Keratinocyte (primary cell): ENCODE measurements around the gene TFEC.

Experiments
- EZH2 ChIP-seq: IDR thresholded peaks from one replicate; pipeline ENCODE4 v1.6.1; 2012; ENCODE audit warnings: inconsistent platforms, mild to moderate bottlenecking, low read length, moderate library complexity
- TF ChIP-seq, protein P1 (sequence below), 3 experiments: IDR thresholded peaks in 1 of 3; conservative IDR thresholded peaks in 1 of 3; optimal IDR thresholded peaks in 1 of 3; 2 replicates in 2 of 3; 3 replicates in 1 of 3; pipeline versions ENCODE3 to v1.5.1; 2011; ENCODE audit warnings: low read length in 3 of 3, mild to moderate bottlenecking in 3 of 3, moderate library complexity in 2 of 3, control low read depth in 1 of 3, inconsistent platforms in 1 of 3; ENCODE audit not compliant: insufficient read depth in 2 of 3; ENCODE audit errors: extremely low read depth in 1 of 3

DNA sequence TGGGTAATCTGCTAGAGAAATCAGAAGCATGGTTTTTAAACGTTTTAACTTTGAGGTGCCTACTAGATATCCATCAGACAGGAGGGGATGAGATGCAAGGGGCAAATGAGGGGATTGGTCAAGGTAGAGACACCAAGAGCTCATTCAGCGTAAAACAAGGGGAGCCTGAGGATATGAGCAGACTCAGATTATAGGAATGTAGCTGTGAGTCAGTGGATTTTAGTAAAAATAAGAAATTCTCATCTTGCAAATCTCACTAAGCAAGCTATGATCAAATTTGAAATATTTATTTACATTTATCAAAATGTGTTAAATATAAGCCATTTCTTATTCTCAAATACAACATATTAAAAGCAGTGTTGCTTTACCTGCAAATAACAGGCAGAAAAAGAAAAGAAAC lies 21.4 kb upstream of the TFEC start:
- TF ChIP-seq, protein P1, sequence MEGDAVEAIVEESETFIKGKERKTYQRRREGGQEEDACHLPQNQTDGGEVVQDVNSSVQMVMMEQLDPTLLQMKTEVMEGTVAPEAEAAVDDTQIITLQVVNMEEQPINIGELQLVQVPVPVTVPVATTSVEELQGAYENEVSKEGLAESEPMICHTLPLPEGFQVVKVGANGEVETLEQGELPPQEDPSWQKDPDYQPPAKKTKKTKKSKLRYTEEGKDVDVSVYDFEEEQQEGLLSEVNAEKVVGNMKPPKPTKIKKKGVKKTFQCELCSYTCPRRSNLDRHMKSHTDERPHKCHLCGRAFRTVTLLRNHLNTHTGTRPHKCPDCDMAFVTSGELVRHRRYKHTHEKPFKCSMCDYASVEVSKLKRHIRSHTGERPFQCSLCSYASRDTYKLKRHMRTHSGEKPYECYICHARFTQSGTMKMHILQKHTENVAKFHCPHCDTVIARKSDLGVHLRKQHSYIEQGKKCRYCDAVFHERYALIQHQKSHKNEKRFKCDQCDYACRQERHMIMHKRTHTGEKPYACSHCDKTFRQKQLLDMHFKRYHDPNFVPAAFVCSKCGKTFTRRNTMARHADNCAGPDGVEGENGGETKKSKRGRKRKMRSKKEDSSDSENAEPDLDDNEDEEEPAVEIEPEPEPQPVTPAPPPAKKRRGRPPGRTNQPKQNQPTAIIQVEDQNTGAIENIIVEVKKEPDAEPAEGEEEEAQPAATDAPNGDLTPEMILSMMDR (optimal IDR thresholded peaks at IDR 0.05 in 1 of 3, IDR thresholded peaks at IDR 0.05 in 1 of 3, conservative IDR thresholded peaks at IDR 0.05 in 1 of 3; ENCODE audit: extremely low read depth in 1 of 3, insufficient read depth in 2 of 3, low read length in 3 of 3) = no peak
- TF ChIP-seq EZH2 = no peak
